GM21529 (cell line): ENCODE measurements around the gene PLPP3.

Experiments
- ATAC-seq: cut with Tn5 transposase; IDR thresholded peaks from one replicate; pipeline ENCODE4 v1.9.1; 2021; ENCODE audit not compliant: unreplicated experiment

PLPP3 gene

GRCh38 chr1:56548571-56548970, 30.8 kb downstream of the PLPP3 start:
- ATAC-seq, result no peak

DNA sequence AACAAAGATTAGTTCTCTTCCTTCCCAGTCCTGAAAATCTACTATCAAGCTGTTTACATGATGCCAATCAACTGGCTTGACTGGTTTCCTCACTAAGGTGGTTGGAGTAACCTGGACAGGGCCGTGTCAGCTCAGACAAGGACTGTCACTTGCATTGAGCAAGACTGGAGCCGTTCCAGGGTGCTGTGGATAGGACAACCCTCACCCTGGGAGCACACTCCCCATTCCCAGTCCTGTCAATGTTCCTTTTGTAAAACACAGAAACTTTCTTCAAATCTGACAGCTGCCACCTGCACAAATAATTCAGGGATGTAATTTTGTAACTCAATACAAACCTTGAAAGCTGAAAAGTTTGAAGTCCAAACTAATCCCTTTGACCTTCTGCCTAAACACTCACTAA, 31.4 kb downstream of the PLPP3 start:
- no peak for ATAC-seq

GRCh38 chr1:56547473-56547872, 31.9 kb downstream of the PLPP3 start:
- ATAC-seq, result no peak

DNA sequence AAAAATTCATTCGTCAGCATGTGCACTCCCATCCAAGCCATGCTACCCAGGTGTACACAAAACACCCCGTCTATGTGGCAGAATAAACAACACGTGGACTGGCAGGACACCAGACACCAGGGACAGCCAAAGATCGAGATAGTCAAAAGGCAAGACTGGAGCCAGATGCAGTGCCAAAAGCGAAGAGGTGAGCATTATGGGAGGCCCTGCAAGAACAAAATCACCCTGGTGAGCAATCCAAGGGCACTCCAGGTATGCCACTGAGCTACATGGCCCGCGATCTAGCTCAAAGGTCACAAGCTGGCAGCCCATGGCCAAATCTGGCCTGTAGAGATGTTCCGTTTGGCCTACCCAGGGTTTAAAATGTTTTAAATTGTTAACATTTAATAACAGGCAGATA, 33.7 kb downstream of the PLPP3 start:
- ATAC-seq, result no peak

- no peak for ATAC-seq
These were observed 35.4 kb downstream of the PLPP3 start for GRCh38 chr1:56543783-56544612.

DNA sequence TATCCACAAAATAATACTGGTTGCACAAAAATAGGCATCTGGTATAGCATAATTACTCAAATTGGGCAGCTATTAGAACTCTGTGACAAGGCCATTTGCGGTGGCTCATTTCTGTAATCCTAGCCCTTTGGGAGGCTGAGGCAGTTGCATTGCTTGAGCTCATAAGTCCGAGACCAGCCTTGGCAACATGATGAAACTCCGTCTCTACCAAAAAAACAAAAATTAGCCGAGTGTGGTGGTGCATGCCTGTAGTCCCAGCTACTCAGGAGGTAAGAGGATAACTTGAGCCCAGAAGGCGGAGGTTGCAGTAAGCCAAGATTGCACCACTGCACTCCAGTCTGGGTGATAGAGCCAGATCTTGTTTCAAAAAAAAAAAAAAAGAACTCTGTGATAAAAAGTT, 36.7 kb downstream of the PLPP3 start:
- no peak for ATAC-seq

DNA sequence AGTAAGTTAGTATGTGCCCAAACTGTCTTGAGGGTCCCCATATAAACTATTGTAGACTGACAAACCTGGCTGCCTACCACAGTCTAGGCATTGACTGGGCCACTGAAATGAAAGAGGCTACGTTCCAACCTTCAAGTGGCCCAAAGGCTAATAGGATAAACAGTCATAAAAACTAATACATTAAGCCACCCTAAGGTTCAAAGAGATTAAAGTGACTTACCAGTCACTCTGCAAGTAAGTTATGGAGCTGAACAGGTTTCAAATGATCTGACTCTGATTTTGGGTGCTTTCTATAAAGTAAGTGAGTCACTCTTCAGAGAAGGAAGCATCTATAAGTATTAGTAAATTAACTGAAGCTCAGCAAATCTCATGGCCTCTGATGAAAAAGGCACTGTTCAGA, 38.0 kb downstream of the PLPP3 start:
- no peak for ATAC-seq

- ATAC-seq, result no peak
These were observed 38.9 kb downstream of the PLPP3 start for GRCh38 chr1:56540467-56540866.

DNA sequence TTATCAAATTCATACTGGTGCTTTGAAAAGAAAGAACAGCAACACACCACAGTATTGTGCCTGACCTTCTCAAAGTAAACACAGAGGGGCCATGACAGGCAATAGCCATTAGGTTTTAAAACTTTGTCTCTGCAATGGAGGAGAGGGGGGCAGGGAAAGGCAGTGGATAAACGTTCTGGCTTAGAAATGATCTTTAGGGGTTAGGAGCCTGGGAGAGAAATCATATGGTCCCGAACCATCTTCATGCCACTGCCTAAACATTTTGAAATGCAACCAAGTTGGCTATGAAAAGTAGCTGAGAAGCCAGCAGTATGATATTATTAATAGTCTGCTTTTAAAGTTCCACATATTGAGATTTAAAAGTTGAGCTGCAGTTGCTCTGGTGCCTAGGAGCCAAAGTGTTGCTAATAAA, 39.8 kb downstream of the PLPP3 start:
- ATAC-seq, result no peak

GRCh38 chr1:56538532-56538931, 40.8 kb downstream of the PLPP3 start:
- no peak for ATAC-seq

DNA sequence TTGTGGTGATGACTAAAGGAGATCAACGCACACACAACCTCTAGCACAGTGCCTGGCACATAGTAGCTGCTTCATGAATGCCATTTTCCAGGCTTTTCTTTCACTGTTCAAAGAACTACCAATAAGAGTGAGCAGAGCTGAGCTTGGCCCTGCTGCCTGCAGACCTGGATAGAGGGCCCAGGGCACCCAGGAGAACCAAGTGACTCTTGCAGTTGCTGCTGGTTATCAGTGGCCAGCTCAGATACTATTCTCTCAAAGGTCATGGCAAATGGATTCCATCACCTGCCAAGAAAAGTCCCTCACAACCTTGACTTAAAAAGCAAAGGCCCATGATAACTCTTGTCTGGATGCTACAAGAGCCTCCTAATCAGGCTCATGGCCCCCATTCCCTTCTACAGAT, 41.7 kb downstream of the PLPP3 start:
- no peak for ATAC-seq

DNA sequence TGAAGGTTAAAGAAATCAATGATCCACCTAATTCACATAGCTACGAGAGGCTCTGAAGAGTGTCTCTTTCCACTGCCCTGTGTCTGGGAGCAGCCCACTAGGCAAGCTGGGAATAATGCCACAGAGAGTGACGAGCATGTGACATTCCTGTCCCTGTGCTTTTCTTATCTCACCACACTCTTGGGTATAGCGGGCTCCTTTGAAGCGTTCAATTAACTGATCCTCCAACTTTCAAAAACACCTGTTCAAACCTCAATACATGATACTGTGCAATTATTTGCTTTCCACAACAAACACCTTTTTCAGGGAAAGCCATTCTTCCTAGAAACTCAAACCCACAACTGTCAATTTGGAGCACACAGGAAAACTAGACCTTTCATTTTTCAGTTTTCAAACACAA, 43.4 kb downstream of the PLPP3 start:
- ATAC-seq, result no peak

DNA sequence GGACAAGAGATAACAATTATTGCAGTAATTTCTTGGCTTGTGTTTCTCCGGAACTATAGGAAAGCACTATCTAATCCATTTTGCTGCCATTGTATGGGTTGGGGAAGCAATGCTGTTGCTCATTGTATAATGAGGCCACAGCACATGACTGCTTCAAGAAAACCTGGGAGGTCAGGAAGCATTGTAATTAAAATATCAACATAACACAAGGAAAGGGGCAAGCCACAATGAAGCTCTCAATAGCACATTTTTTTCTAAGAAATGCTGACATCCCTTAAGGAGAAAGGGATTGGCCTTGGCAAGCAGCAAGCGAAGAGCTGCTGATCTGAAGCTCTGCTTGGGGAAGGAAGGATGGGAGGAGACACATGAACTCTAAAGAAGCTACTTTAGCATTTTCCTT, 44.0 kb downstream of the PLPP3 start:
- no peak for ATAC-seq

GRCh38 chr1:56534130-56534651, 45.2 kb downstream of the PLPP3 start:
- no peak for ATAC-seq

- ATAC-seq, result peak; percentile 68
These were observed 45.7 kb downstream of the PLPP3 start for GRCh38 chr1:56533621-56534020.

- no peak for ATAC-seq
These were observed 46.2 kb downstream of the PLPP3 start for GRCh38 chr1:56533197-56533596.

DNA sequence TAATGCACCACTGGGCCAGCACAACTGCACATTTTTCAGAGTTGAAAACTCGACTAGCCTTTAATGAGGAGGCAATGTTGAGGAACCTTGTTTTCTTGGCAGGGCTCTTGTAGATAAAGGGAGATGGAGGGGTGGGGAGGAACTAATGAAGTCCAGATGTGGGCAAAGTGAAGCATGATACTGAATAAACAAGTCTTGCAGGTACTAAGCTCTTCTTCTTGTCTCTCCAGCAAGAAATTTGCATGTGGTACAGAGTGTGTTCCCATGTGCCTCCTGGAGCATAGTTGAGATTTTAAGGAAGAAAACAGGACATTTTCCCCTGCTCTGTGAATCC, 47.0 kb downstream of the PLPP3 start:
- no peak for ATAC-seq

DNA sequence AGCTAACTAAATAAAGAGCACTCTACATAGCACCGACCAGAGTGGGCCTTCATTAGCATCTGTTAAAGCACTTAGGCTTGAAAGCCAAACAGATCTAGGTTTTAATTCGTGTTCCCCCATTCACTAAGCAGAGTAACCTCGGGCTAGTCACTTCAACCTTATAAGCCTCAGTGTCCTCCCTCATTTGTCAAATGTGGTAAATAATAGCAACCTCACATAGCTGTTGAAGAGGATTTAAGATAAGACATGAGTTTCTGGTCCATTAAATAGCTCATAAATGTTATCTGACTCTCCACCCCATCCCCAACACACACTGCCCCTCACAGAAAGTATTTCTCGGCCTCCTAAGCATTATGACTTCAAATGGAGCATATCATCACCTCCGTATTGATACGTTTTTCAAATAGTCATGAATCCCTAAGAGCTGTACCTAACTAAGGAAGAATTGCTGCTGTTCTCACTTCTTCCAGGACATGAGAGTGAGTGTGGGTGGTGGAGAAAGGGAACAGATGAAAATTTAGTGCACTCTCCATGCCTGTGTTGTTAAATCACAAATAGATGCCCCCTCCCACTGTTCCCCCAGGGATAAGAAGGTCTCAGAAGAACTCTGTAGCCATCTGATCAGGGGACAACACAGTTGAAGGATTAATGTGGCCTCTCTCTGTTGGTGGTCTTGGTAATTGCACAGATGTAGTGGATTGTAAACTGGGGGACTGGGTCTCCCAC, 47.6 kb downstream of the PLPP3 start:
- ATAC-seq, result no peak

- ATAC-seq, result no peak
These were observed 49.6 kb downstream of the PLPP3 start for GRCh38 chr1:56529801-56530200.

DNA sequence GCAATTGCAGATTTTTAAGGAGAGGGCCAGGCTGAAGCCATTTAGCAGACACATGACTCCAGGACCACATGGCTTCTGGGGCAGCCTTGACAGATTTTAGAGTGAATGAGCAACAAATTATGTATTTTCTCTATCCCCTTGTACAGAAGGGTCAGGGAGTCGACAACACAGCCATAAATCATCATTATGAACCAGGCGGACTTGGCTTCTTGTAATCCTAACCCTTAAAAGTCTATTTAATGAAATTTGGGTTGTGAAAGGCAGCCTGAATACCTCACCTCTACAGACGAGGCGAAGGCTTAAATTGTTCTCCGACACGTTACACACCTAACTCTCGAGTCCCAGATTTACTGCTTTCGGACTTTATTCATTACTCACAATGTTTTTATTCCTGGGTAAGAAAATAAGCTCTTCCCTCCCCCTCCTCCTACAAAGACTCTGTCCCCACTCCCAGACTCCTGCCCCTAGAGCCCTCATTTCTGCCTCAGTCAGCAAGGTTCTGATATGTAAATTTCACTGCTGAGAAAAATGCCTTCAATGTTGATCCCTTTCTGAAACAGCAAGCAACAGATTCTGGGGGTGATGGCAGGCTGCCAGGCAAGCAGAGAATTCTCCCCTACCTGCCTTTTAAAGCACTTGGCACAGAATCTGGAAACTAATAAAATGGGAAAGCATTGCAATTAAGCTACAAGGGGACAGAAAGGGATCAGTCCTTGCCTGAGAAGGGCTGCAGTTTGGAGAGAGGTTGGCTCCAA, 51.6 kb downstream of the PLPP3 start:
- ATAC-seq, result no peak

GRCh38 chr1:56526571-56527174, 52.7 kb downstream of the PLPP3 start:
- peak; percentile 73 for ATAC-seq
